OCI-M2 (cell line): Measurements from ENCODE around the gene CTSA.

Source experiments
- DNase-seq: peaks from one replicate; lab custom pipeline; 2025; ENCODE audit not compliant: unreplicated experiment; lab: John Stamatoyannopoulos, UW

The CTSA gene

GRCh38 chr20:45937765-45938164 lies 46.6 kb downstream of the CTSA start:
- no peak for DNase-seq

GRCh38 chr20:45938727-45939438 lies 47.7 kb downstream of the CTSA start:
- no peak for DNase-seq

GRCh38 chr20:45940053-45940452 lies 48.9 kb downstream of the CTSA start:
- no peak for DNase-seq

- no peak for DNase-seq
These were observed 49.3 kb downstream of the CTSA start for GRCh38 chr20:45940469-45940868.

- DNase-seq, result no peak
These were observed 52.5 kb downstream of the CTSA start for GRCh38 chr20:45943613-45944012.

- no peak for DNase-seq
These were observed 53.2 kb downstream of the CTSA start for GRCh38 chr20:45944151-45944964.

GRCh38 chr20:45944965-45945677 lies 54.0 kb downstream of the CTSA start:
- DNase-seq, result no peak

- DNase-seq, result no peak
These were observed 54.6 kb downstream of the CTSA start for GRCh38 chr20:45945678-45946148.

GRCh38 chr20:45946149-45946970 lies 55.2 kb downstream of the CTSA start:
- no peak for DNase-seq

- DNase-seq, result no peak
These were observed 56.2 kb downstream of the CTSA start for GRCh38 chr20:45947110-45947866.

GRCh38 chr20:45948261-45948733 lies 57.2 kb downstream of the CTSA start:
- no peak for DNase-seq
